Breast epithelium (tissue), 4 donors: ENCODE measurements around the gene PNPT1. TPM values are rescaled to one million over a fixed set of nuclear protein-coding genes. Genes with fewer than 3 reads are reported as not detected.
"Not testable (repeated sequence)": the region's sequence is repeated elsewhere in the genome, so short reads cannot be mapped to it uniquely, and the experiment has no call there.

Experiments
- DNase-seq, 2 donors: peaks; one replicate each; pipeline ENCODE4 v3.0.0-alpha.2; 2019; ENCODE audit warnings: low spot score in 2 of 2
- H3K27ac ChIP-seq, 2 donors: fragments of 200-600 bp; sonication (generic) in 1 of 2; one replicate each; pipeline ENCODE4 v1.5.1; 2016 to 2019; ENCODE audit warnings: mild to moderate bottlenecking in 1 of 2
- H3K27me3 ChIP-seq, 2 donors: fragments of 200-600 bp; sonication (generic) in 1 of 2; one replicate each; pipeline versions ENCODE4 v1.5.1 to v1.6.0; 2017 to 2019; ENCODE audit warnings: control low read depth in 1 of 2, mild to moderate bottlenecking in 1 of 2
- H3K36me3 ChIP-seq: fragments of 200-600 bp; one replicate; pipeline ENCODE4 v1.5.1; 2019
- H3K4me1 ChIP-seq, 2 donors: fragments of 200-600 bp; sonication (generic); one replicate each; pipeline ENCODE4 v1.5.1; 2016 to 2019; ENCODE audit warnings: control low read depth in 1 of 2
- H3K4me3 ChIP-seq, 3 donors: fragments of 200-600 bp; sonication (generic); 1 replicate in 2 of 3; 2 replicates in 1 of 3; pipeline ENCODE4 v1.5.1; 2016 to 2019; ENCODE audit warnings: mild to moderate bottlenecking in 3 of 3, moderate library complexity in 2 of 3
- H3K9me3 ChIP-seq, 2 donors: fragments of 200-600 bp; sonication (generic) in 1 of 2; one replicate each; pipeline ENCODE4 v1.5.1; 2016 to 2019; ENCODE audit warnings: control low read depth in 1 of 2
- CTCF ChIP-seq, 3 donors: fragments of 450-650 bp; IDR thresholded peaks; one replicate each; pipeline ENCODE4 v1.5.1; 2016 to 2017; ENCODE audit warnings: antibody characterized with exemption in 3 of 3, mild to moderate bottlenecking in 3 of 3, moderate library complexity in 3 of 3
- POLR2A ChIP-seq: fragments of 450-650 bp; IDR thresholded peaks from one replicate; pipeline ENCODE4 v1.6.1; 2016; ENCODE audit warnings: antibody characterized with exemption, mild to moderate bottlenecking, moderate library complexity
- POLR2AphosphoS5 ChIP-seq, 3 donors: sonication (generic); formaldehyde crosslinking; IDR thresholded peaks; one replicate each; pipeline ENCODE4 v1.6.1; 2017; ENCODE audit warnings: antibody characterized with exemption in 3 of 3
- intact Hi-C: fragments of 100-400 bp; cut with DNase I; formaldehyde crosslinking; loops from one replicate; pipeline ENCODE4 v1.15.1; 2023; ENCODE audit warnings: low total_unique reads
- total RNA-seq, 3 donors: library from RNA; depleted of rRNA; stranded (reverse); fragments of >200 nt; gene quantifications; one replicate each; pipeline ENCODE4 v1.1.0, GENCODE V29; 2016

The PNPT1 gene
- total RNA-seq, 3 donors from 2014 or later = 11.5 to 24.9 (median 21.8) TPM

DNA sequence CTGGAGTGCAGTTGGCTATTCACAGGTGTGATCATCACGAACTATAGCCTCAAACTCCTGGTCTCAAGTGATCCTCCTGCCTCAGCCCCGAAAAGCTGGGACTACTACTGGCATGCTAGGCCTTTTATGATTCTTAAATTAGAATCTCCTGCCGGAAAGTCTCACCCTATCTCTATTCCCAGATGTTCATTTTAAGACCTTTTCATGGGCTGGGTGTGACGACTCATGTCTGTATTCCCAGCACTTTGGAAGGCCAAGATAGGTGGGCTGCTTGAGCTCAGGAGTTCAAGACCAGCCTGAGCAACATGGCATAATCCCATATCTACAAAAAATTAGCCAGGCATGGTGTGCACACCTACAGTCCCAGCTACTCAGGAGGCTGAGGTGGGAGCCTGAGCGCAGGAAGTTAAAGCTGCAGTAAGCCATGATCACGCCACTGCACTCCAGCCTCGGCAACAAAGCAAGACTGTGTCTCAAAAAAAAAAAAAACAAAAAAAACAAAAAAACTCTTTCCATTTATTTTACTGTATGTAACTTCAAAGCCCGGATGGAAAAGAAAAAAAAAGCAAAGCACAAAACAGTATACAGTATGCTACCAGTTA is 84.3 kb downstream of the PNPT1 start:
- H3K4me3 ChIP-seq = no peak overlapping the region
- H3K36me3 ChIP-seq = no peaks in the 10 kb centered on the region
- H3K27ac ChIP-seq = no peak overlapping the region
- no peak for DNase-seq
- H3K9me3 ChIP-seq = no peaks in the 10 kb centered on the region
- H3K4me1 ChIP-seq = no peaks in the 10 kb centered on the region
- intact Hi-C loops = no loop called here
- TF ChIP-seq POLR2A (no peak), POLR2AphosphoS5 (IDR thresholded peaks at IDR 0.05) (no peak), CTCF (IDR thresholded peaks at IDR 0.05) (no peak)
- no peaks in the 10 kb centered on the region for H3K27me3 ChIP-seq

DNA sequence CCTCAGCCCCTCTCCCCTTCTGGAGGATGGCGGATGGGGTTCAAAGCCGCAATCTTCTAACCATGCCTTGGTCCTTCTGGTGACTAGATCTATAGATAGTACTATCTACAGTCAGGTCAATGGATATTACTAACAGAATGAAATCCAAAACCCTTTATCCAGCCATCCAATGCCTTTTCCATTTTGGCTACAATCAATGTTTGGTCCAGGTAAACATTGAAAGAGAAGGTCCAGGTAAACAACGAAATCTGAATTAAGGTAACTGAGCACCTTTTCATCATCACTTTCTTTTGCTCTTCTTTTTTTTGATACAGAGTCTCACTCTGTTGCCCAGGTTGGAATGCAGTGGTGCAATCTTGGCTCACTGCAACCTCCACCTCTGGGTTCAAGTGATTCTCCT is 85.9 kb downstream of the PNPT1 start:
- no peaks in the 10 kb centered on the region for H3K4me1 ChIP-seq
- TF ChIP-seq CTCF (IDR thresholded peaks at IDR 0.05) (no peak), POLR2AphosphoS5 (IDR thresholded peaks at IDR 0.05) (no peak), POLR2A (no peak)
- H3K27ac ChIP-seq = no peak overlapping the region
- no peak overlapping the region for H3K4me3 ChIP-seq
- no peaks in the 10 kb centered on the region for H3K27me3 ChIP-seq
- no peak for DNase-seq
- H3K9me3 ChIP-seq = no peaks in the 10 kb centered on the region
- intact Hi-C loops = no loop called here
- H3K36me3 ChIP-seq = no peaks in the 10 kb centered on the region

DNA sequence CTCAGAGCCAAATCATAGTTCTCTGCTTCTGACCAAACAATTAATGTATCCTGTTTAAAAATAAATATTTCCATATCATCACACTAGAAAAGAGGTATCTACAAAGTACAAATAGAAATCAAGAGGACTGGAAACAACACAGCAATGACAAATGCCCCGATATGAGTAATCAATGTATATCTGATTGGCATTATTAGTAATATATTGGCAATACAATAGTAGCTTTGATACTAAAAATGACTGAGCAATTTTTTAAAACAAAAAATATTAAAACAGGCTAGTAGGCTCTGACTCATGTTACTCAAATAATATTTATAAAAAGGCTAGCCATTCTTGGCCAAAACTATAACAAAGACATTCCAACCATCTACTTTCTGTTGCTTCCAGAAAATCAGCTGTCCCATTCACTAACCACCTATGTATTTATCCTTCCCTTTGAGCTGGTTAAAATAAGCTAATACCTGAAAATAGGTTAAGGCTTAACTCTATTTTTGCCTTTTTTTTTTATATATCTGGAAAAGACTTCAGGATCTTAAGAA is 89.5 kb downstream of the PNPT1 start:
- Histone ChIP-seq H3K27ac (no peak overlapping the region), H3K27me3 (no peaks in the 10 kb centered on the region), H3K4me3 (no peak overlapping the region), H3K9me3 (no peaks in the 10 kb centered on the region), H3K4me1 (no peaks in the 10 kb centered on the region), H3K36me3 (no peaks in the 10 kb centered on the region)
- TF ChIP-seq POLR2AphosphoS5 (IDR thresholded peaks at IDR 0.05) = no peak
- TF ChIP-seq POLR2A = no peak
- TF ChIP-seq CTCF (IDR thresholded peaks at IDR 0.05) = no peak
- intact Hi-C loops = no loop called here
- no peak for DNase-seq

- DNase-seq = no peak
- H3K9me3 ChIP-seq = no peaks in the 10 kb centered on the region
- no peaks in the 10 kb centered on the region for H3K27me3 ChIP-seq
- no peak overlapping the region for H3K27ac ChIP-seq
- H3K36me3 ChIP-seq = no peaks in the 10 kb centered on the region
- TF ChIP-seq POLR2A = no peak
- TF ChIP-seq POLR2AphosphoS5 (IDR thresholded peaks at IDR 0.05) = no peak
- no peak for TF ChIP-seq CTCF (IDR thresholded peaks at IDR 0.05)
- no peaks in the 10 kb centered on the region for H3K4me1 ChIP-seq
- intact Hi-C loops = no loop called here
- no peak overlapping the region for H3K4me3 ChIP-seq
Observed at GRCh38 chr2:55601849-55602248, 91.8 kb downstream of the PNPT1 start.

DNA sequence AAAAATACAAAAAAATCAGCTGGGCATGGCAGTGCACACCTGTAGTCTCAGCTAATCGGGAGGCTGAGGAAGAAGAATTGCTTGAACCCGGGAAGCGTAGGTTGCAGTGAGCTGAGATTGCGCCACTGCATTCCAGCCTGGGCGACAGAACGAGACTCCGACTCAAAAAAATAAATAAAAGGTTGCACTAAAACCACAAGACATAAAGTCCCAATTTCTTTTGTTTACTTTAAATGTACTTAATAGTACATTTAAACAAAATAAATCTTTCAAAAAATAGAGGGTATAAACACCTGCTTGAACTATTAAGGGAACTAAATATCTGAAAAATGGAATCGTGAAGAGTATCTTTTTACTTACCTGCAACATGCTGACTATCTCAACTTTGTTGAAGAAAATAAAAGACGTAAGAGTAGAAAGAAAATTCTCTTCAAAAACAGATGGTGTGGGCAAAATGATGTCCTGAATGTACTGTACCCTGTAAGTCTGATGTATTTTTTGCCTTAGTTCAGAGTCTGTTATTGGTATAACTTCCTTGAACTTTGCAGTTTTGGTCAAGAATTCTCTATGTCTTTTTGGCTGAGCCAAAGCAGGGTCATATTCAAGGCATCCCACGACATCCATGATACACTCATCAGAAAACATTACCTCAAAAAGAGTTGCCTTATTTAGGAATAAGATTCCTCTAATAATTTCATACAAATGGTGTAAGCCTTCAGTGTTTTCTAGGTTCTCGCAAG is 95.4 kb downstream of the PNPT1 start:
- no peak for TF ChIP-seq POLR2AphosphoS5 (IDR thresholded peaks at IDR 0.05)
- TF ChIP-seq POLR2A = no peak
- no peak for TF ChIP-seq CTCF (IDR thresholded peaks at IDR 0.05)
- no peak overlapping the region for H3K4me3 ChIP-seq
- no peaks in the 10 kb centered on the region for H3K4me1 ChIP-seq
- H3K9me3 ChIP-seq = no peaks in the 10 kb centered on the region
- intact Hi-C loops = no loop called here
- no peaks in the 10 kb centered on the region for H3K36me3 ChIP-seq
- H3K27me3 ChIP-seq = no peaks in the 10 kb centered on the region
- no peak overlapping the region for H3K27ac ChIP-seq
- no peak for DNase-seq

DNA sequence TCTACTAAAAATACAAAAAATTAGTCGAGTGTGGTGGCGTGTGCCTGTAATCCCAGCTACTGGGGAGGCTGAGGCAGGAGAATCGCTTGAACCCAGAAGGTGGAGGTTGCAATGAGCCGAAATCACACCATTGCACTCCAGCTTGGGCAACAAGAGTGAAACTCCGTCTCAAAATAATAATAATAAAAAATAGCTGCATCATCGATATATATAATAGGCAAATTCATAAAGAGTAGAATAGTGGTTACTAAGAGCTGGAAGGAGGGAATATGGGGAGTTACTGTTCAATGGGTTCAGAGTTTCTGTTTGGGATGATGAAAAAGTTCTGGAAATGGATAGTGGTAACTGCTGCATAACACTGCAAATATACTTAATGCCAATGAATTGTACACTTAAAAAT is 96.8 kb downstream of the PNPT1 start:
- H3K4me3 ChIP-seq, intact Hi-C loops, H3K27ac ChIP-seq, DNase-seq, H3K36me3 ChIP-seq, H3K4me1 ChIP-seq, H3K27me3 ChIP-seq, H3K9me3 ChIP-seq: not testable (repeated sequence)
